Activated T-helper 2 cell treated with anti-CD3 and anti-CD28 coated beads, Interferon-gamma antibody, Interleukin-2, Interleukin-4, amounts not matched to agents 10 μg/mL and 5 μg/mL and 100 μg/mL, durations not matched to agents 14 hours and 24 hours and 36 hours (primary cell): ENCODE measurements around the gene DNAH1. TPM values are rescaled to one million over a fixed set of nuclear protein-coding genes. Genes with fewer than 3 reads are reported as not detected.

Source experiments
- DNase-seq: peaks from one replicate; pipeline ENCODE4 v3.0.0; 2021; ENCODE audit warnings: low spot score
- H3K27ac Mint-ChIP-seq: one replicate; pipeline ENCODE4 v1.8.0; 2021; ENCODE audit warnings: mixed read lengths
- H3K27me3 Mint-ChIP-seq: one replicate; pipeline ENCODE4 v1.8.0; 2021; ENCODE audit warnings: low read depth, mixed read lengths
- H3K36me3 Mint-ChIP-seq: one replicate; pipeline ENCODE4 v1.8.0; 2021; ENCODE audit warnings: low read depth, mixed read lengths
- H3K4me1 Mint-ChIP-seq: one replicate; pipeline ENCODE4 v1.8.0; 2021; ENCODE audit warnings: low read depth, mixed read lengths
- H3K4me3 Mint-ChIP-seq: one replicate; pipeline ENCODE4 v1.8.0; 2021; ENCODE audit warnings: low read depth, mild to moderate bottlenecking, moderate library complexity, mixed read lengths
- H3K9me3 Mint-ChIP-seq: one replicate; pipeline ENCODE4 v1.8.0; 2021; ENCODE audit warnings: mixed read lengths
- intact Hi-C: fragments of 100-400 bp; cut with micrococcal nuclease; formaldehyde crosslinking; loops from one replicate; pipeline ENCODE4 v1.15.1; 2023
- total RNA-seq: library from RNA; stranded (reverse); gene quantifications from 2 replicates; pipeline ENCODE4 v1.2.3, GENCODE V29; 2022

The DNAH1 gene
- total RNA-seq, 1 donor from 2014 or later: 9.8 TPM

DNA sequence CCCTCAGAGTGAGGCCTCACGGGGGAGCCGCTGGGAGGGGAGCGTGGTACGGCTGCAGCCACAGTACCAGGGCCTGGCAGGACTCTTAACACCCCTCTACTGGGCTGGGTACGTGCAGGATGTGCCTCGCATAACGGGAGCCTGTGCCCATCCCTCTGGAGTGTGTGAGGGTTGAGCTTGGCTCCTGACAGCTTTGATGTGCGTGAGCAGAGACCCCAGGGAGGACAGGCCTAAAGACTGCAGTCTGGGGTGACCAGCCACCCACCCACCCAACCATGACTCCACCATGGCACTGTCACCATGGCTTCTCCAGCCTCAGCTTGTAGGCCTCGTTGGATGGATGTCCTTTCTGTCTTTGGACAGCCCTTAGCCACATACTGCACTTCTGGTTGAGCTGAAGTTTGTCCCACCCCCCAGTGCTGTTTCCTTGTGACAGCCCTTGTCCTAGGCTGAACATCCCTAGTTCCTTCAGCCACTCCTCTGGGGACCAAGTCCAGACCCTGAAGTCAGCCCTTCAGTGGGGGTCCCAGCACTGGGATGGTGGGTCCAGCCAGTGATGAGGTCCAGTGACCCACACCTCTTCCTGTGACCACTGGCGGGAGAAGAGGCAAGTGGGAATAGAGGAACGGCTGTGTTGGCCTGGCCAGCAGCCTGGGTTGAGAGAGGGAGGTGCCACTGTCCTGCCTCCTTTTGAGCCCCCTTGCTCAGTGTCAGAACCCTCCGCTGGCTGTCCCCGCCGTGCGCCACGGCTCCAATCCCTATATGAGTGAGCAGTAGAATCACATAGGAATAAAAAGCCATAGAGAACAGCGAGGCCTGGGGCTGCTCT, 22.4 kb upstream of the DNAH1 start:
- H3K27ac Mint-ChIP-seq: no peak overlapping the region
- peaks cover 9% of the 10 kb centered on the region for H3K4me1 Mint-ChIP-seq
- no peaks in the 10 kb centered on the region for H3K9me3 Mint-ChIP-seq
- no peak overlapping the region for H3K4me3 Mint-ChIP-seq
- H3K27me3 Mint-ChIP-seq: no peaks in the 10 kb centered on the region
- no peak for DNase-seq
- peaks cover 4% of the 10 kb centered on the region for H3K36me3 Mint-ChIP-seq
- intact Hi-C loops: no loop called here

DNA sequence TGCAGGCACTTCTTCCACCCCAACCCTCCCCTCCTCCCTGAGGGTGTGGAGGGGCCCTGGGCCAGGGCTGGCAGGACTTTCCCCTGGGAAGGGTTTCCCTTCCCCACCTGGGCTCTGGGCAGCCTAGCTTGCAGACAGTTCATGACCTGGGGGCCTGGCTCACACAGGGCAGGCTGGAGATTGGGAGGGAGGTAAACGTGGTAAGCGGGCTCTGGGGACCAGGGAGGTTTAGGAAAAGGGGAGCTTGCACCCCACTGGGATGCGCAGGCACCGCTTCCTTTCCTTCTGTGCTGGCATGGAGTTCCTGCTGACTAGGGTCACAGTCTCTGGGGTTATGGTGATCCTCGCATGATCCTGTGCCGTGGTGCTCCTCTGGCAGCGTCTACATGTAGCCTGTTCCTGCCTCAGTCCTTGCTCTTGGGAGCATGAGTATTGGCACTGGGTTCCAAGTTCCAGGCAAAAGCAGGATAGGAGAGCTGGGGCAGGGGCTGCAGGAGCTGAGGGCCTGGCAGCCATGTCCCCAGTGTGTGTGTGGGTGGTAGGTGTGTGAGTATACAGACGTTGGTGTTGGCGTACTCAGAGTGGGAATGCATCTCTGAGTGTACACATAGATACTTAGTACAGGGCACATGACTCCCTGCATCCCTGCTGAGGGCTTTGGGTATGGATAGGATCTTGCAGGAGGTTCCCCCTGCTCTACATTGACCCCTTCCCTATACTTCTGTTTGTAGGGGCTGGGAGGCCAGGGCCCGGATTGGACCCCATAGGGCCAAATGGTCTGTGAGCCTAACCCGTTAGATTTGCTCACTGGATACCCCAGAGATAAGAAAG, 21.6 kb upstream of the DNAH1 start:
- H3K27ac Mint-ChIP-seq: no peak overlapping the region
- DNase-seq: no peak
- H3K4me3 Mint-ChIP-seq: no peak overlapping the region
- no peaks in the 10 kb centered on the region for H3K9me3 Mint-ChIP-seq
- H3K27me3 Mint-ChIP-seq: no peaks in the 10 kb centered on the region
- H3K36me3 Mint-ChIP-seq: peaks cover 4% of the 10 kb centered on the region
- H3K4me1 Mint-ChIP-seq: peaks cover 2% of the 10 kb centered on the region
- intact Hi-C loops: no loop called here

DNA sequence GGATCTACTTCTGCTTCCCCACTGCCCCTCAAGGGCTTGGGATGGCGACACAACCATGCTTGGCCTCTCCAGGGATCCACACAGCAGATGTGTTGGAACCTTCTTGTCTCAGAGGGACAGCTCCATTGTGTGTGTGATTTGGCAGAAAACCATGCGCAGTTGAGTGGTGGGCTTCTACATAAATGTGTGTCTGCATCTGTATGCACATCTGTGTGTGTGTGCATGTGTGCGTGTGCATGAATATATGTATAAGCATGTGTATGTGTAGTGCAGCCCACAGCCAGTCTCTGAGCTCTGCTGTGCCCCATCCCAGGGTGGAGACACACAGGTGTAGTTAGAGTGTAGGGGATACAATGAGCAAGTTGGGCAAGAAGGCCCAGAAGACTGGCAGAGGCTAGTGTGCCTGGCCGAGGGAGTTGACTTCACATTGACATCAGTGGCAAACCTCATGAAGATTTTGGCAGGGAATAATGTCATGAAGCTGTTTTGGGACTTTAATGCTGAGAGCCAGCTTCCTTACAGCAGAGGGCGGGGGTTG, 20.4 kb upstream of the DNAH1 start:
- H3K27ac Mint-ChIP-seq: no peak overlapping the region
- H3K4me1 Mint-ChIP-seq: peaks cover 2% of the 10 kb centered on the region
- DNase-seq: no peak
- peaks cover 4% of the 10 kb centered on the region for H3K36me3 Mint-ChIP-seq
- H3K27me3 Mint-ChIP-seq: no peaks in the 10 kb centered on the region
- intact Hi-C loops: no loop called here
- H3K4me3 Mint-ChIP-seq: no peak overlapping the region
- H3K9me3 Mint-ChIP-seq: no peaks in the 10 kb centered on the region

DNA sequence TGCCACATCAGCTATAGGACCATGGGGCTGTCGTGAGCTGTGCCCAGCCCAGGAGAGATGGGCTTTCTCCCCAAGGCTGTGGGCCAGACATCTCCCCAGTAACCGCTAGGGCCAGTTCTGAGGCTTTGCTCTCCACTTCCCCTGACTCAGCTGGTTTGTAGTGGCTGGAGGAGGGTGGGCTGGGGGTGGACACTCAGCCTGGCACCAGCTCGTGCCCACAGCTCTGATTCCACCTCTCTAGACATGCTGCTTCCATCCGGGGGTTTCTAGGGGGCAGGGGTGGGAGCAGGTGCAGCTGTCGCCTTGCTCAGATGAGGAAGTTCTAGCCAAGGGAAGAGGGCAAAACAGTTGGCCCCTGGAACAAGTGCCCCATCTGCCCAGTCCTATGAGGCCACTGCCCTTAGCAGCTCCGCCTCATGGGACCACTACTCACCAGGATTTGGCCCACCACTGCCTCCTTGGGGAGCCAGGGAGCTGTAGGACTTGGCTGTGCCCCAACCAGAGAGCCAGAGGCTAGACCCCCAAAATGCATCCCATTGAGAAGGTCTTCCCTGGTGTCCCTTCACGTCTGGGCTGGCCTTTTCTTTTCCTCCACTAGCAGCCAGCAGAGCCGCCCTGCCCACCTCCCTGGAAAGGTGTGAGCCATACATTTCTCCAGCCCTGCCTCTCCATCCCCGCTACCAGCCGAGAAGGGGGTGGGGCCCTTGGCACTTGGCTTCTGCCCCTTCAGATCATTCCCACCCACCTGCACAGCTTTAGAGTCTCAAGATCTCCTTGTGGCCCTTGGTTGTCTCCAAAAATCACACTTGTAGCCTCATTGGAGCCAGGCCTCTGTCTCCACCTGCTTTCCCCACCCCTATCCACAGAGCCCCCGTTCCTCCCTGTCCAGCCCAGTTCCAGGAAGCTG, 18.6 kb upstream of the DNAH1 start:
- Mint-ChIP-seq H3K4me1 (peaks cover 2% of the 10 kb centered on the region), H3K36me3 (no peaks in the 10 kb centered on the region), H3K27me3 (no peaks in the 10 kb centered on the region), H3K4me3 (no peak overlapping the region), H3K27ac (no peak overlapping the region), H3K9me3 (no peaks in the 10 kb centered on the region)
- DNase-seq: no peak
- intact Hi-C loops: no loop called here

DNA sequence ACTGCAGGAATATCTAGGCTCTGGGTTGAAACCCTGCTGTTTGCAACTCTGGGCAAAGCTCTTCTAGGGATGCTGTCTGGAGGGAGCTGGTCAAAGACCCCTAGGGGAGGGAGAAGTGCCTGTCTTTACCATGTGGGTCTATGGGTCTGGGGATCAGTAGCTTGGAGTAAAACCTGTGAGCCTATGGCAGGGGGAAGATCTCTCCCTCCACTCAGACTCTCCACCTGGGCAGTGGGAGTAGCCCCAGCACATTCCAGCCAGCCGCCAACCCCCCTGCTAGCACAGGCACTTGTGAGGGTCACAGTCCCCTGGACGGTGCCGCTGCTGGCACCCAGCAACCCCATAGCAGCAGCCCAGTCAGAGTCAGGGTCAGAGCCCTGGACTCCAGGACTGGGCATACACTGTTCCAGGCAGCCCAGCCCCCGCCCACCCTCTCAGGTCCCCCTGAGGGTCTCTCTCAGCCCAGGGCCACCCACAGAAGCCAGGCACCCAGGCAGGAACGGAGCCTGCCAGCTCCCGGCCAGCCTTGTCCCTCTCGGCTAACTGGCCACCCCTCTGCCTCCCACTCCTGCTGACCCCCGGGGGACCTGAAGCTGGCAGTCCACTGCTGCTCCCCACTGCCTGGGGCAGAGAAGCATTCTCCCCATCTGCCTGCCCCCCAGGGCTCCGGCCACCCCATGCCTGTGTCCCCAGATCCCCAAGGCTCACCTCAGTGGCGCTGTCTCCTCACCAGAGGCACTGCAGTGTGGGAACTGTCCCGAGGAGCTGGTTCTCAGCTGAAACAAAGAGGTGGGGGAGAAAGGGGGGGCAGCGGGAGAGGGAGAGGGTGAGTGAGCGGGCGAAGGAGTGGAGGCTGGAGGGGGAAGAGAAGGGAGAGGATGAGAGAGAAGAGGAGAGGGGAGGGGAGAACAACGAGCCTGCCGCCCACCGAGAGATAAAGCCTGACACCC, 17.7 kb upstream of the DNAH1 start:
- DNase-seq: no peak
- intact Hi-C loops: no loop called here
- Mint-ChIP-seq H3K4me1 (peaks cover 2% of the 10 kb centered on the region), H3K4me3 (no peak overlapping the region), H3K36me3 (no peaks in the 10 kb centered on the region), H3K27me3 (no peaks in the 10 kb centered on the region), H3K27ac (no peak overlapping the region), H3K9me3 (no peaks in the 10 kb centered on the region)

DNA sequence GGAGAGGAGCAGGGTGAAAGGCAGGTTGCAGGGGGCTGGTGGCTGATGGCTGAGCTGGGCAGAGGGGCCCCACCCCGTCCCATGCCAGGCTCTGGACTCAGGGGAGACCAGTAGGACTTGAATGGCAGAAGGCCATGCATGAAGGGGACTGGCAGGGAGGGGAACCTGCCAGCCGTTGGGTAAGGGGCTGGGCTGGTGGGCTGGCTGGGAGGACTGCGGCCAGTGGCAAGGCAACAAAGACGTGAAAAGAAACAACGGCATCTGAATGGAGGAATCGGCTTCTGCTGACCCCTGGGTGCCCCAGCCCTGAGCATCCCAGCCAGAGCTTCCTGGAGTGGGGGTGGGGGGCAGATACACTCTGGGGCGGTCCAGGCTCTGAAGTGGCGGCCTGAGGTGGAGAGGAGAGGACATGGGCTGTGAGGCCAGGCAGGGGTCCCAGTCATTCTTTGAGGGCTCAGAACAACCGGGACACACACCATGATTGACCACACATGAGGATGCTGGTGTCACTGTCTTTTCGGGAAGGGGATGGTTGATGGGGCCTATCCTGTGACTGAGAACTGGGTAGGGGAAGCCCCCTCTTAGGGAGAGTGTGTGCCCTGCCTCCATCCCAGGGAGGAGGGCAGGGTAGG, 16.8 kb upstream of the DNAH1 start:
- H3K36me3 Mint-ChIP-seq: no peaks in the 10 kb centered on the region
- H3K4me3 Mint-ChIP-seq: no peak overlapping the region
- peaks cover 2% of the 10 kb centered on the region for H3K4me1 Mint-ChIP-seq
- DNase-seq: no peak
- H3K27ac Mint-ChIP-seq: no peak overlapping the region
- H3K27me3 Mint-ChIP-seq: no peaks in the 10 kb centered on the region
- no peaks in the 10 kb centered on the region for H3K9me3 Mint-ChIP-seq
- intact Hi-C loops: no loop called here

DNA sequence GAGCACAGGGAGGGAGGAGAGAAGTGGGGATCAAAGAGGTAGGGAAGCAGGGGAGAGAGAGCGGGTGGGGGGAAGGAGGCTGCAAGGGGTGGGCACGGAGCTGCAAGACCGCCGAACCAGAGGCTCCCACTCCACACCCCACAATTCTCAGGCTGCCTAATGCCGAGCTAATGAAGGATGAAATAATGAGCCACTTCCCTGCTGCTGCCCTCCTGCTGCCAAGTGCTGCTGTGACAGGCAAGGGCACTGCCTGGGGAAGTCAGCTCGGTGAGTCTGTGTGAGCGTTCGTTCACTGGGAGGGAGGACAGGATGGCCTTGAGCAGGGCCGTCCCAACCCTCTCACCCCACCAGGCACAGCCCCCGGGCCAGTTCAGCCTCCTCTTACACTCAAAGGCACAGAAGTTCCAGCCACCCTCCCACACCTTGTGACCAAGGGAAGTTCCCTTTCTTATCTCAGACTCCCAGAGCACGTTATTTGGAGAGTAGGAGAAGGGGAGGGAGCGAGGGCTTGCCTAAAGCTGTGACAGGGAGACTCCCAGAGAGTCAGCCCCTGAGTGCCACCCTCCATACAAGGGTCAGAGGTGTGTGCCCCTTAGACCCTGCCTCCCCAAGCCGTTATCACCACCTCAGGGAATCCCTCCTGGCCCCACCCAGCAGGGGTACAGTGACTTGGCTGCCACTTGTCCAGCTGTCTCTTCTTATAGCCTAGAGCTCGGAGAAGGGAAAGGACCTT, 16.1 kb upstream of the DNAH1 start:
- Mint-ChIP-seq H3K4me1 (peaks cover 2% of the 10 kb centered on the region), H3K4me3 (no peak overlapping the region), H3K9me3 (no peaks in the 10 kb centered on the region), H3K27ac (no peak overlapping the region), H3K36me3 (no peaks in the 10 kb centered on the region), H3K27me3 (no peaks in the 10 kb centered on the region)
- intact Hi-C loops: no loop called here
- no peak for DNase-seq

DNA sequence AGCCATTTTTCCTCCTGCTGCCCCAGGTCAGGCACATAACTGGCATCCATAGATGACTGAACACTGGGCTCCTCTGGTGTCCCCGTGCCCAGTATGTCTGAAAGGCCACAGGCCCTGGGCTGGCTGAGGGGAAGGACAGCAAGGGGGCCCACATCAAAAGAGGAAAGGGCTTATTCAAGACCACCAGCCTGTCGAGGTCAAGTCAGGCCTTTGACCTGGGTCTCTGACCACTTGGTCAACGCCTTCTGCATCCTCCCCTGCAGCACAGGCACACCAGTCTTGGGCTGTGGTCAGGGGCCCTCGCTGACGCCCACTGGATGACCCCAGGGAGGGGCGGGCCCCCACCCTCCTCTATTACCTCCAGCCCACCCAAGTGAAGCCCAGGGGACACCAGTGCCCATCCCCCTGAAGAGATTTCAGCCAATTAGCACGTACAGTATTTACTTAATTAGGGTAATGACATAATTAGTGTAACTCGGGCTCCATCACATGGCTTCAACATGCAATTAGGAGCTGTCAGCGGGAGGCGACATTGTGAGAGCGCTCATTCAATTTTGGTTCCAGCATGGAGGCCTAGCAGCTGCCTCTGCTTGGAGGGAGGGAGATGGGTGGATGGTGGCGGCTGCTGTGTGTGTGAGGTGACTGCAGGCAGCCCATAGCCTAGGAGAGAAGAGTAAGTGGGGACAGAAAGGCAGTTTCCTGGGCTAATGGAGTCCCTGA, 13.5 kb upstream of the DNAH1 start:
- Mint-ChIP-seq H3K4me3 (no peak overlapping the region), H3K9me3 (no peaks in the 10 kb centered on the region), H3K27me3 (no peaks in the 10 kb centered on the region), H3K36me3 (no peaks in the 10 kb centered on the region), H3K4me1 (peaks cover 2% of the 10 kb centered on the region), H3K27ac (no peak overlapping the region)
- intact Hi-C loops: no loop called here
- no peak for DNase-seq

DNA sequence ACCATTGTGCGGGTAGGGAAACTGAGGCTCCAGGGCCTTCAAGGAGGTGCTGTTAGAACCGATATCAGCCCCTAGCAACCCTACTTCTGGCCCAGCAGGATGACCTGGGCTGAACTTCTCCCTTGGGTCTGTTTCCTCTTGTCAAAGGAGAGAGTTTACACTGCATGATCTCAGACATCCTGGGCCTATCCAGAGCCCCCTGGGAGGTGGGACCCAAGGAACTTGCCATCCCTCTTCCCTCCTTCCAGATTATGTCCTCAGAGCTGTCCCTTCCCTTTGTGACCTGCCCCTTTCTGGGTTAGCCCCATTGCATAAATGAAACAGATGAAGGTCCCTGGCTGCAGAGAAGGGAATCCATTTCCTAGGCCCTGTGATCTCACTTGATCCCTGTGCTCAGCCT, 12.3 kb upstream of the DNAH1 start:
- Mint-ChIP-seq H3K4me1 (peaks cover 2% of the 10 kb centered on the region), H3K27me3 (no peaks in the 10 kb centered on the region), H3K9me3 (no peaks in the 10 kb centered on the region), H3K36me3 (no peaks in the 10 kb centered on the region), H3K27ac (no peak overlapping the region), H3K4me3 (no peak overlapping the region)
- DNase-seq: no peak
- intact Hi-C loops: no loop called here

DNA sequence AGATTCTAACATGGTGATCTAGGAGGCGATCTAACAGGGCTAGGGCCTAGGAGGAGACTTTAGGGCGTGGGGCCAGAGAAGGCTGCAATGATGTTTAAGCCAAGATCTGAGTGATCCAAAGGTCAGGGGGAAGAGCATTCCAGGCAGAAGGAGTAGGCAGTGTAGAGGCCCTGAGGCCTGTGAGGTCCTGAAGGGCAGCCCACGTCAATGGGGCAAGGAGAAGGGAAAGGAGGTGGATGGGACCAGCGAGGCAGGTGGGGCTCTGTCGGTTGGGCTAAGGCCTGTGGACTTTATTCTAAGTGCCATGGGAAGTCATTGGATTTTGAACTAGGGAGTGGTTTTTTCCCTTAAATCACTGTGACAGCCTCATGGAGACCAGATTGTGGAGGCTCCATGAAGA, 10.2 kb upstream of the DNAH1 start:
- DNase-seq: no peak
- Mint-ChIP-seq H3K27me3 (no peaks in the 10 kb centered on the region), H3K36me3 (peaks cover 3% of the 10 kb centered on the region), H3K4me1 (peaks cover 2% of the 10 kb centered on the region), H3K9me3 (no peaks in the 10 kb centered on the region), H3K27ac (no peak overlapping the region), H3K4me3 (no peak overlapping the region)
- intact Hi-C loops: no loop called here
